ENCODE results near the gene TRIM3.

TRIM3 gene

DNA sequence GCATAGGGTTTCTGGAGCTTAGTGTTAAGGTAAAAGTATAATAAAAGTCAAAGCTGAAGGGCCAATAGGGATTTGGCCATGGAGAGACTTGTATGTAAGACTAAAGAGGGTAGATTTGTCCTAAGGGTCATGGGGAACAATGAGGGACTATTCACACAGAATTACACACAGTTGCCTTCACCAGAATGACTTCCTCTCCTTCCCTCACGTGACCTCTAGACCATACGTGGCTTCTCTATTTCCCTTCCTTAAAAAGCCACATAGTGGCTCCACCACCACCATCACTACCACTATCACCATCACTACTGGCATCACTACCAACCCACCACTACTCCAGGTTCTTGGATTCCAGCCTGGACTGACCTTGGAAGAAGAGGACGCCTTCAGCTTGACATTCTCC, 35.7 kb downstream of the TRIM3 start:
- DNase-seq (ENCODE audit: low read depth): no peak

DNA sequence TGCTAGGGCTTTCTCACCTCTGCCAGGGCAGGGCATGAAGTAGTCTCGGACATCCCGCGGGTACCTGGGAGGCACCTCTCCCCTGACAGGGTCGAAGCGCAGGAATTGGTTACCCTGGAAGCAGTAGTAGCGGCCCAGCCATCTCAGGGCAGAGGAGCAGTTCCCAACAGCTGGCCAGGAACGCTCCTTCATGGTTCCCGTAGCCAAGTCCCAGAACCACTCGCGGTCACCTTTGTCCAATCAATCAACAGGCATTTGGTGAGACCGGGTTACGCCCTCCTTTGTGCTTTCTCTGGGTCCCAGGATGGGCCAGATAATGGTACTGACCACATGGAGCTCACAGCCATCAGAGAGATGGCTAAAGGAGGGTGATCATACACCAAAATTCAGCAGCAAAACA, 36.3 kb downstream of the TRIM3 start:
- DNase-seq (ENCODE audit: low read depth): no peak

DNA sequence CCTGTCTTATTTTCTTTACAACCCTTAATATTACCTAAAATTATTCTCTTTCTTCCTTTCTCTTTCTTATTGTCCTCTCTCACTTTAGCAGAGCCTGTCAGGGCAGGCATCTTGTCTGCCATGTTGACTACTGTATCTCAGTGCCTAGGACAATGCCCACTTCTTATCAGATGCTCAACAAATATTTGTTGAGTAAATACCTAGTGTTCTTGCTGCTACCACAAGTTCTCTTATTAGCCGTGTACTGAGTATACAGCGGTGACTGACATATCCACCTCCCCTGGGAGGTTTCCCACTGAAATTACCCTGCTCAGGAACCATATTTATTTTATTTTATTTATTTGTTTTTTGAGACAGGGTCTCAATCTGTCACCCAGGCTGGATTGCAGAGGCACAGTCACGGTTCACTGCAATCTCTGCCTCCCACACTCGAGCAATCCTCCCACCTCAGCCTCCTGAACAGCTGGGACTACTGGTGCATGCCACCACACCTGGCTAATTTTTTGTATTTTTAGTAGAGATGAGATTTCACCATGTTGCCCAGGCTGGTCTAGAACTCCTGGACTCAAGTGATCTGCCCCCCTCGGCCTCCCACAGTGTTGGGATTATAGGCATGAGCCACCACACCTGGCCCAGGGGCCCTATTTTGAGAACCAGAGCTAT, 39.6 kb downstream of the TRIM3 start:
- no peak for DNase-seq (ENCODE audit: low read depth)

DNA sequence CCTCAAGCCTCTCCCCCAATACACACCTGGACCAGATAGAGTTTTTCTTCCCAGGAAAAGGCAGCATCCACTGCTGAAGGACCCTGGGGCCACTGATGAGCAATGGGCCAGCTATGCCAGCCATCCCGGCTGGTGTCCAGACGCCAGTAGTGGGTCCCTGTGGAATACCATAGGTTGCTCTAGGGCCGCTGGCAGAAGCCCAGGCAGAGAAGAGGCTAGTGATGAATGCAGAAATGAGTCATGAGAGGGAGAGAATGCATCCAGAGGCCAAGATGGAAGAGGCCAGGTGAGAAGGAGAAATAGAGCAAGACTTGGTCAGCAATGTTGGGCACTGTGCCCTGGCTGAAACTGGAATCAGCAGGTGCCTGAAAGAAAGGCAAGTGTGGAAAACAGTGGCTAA, 41.9 kb downstream of the TRIM3 start:
- no peak for DNase-seq (ENCODE audit: low read depth)

DNA sequence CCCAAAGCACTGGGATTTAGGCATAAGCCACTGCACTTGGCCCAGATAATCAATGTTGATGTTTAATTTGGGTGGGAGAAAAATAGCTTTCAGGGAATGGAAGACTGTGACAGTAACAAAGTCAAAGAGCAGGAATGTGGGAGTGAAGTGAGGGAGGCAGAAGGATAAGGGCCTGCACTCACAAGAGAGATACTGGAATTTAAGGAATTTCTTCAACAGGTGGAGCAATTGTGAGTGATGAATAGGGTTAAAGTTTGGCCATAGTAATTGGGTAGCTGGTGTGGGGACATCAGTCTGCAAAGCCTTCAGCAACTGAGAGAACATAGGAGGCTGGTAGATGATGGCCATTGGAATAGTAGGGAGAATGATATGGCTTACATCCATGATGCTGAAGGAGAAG, 46.2 kb downstream of the TRIM3 start:
- DNase-seq (ENCODE audit: low read depth): no peak

DNA sequence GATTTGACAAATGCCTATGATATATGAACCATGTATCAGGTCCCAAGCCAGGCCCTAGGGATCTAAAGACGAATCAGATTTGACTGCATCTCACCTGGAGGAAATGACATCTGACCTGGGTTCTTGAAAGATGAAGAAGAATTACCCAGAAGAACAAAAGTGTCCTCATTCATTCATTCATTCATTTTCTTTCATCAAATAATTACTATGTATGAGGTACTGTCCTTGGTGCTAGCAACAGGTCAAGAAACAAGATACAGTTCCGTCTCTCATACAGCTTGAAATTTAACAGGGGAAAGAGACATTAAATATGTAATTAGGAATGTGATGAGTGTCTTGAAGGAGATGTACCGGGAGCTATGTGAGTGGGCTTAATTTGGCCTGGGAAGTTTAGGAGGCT, 53.1 kb downstream of the TRIM3 start:
- DNase-seq (ENCODE audit: low read depth): no peak

DNA sequence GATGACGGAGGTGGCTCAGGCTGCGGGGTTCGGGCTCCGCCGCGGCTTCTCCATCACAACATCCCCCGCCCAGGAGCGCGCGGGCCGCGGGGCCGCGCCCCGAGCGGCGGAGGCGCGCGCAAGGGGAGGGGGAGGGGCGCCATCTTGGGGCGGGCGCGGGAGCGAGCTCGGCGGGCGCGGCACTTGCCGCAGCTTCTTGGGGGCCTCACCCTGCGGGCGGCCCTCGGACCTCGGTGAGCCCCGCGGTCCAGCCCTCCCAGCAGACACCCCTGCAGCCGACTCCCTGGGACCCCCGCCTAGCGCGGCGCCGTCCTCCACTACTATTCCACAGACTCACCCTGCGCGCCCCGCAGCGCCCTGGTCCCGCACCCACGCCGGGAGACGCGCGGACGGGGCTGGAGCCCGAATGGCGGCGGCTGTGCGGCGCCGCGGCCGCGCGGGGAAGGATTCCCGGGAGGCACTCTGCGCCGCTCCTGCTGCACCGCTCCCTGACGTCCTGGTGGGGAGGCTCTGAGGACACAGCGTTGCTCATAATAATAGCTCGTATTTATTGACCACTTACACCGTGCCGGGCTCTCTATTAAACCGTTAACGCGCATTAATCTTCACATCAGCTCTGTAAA, 54.6 kb downstream of the TRIM3 start, which contains the start of gene APBB1:
Gene APBB1, minus strand, starts transcription at position 86 of the 623 bp plus-strand sequence. CDS start 7,747 bp downstream, outside the sequence.
- DNase-seq (ENCODE audit: low read depth): peak; percentile 57

DNA sequence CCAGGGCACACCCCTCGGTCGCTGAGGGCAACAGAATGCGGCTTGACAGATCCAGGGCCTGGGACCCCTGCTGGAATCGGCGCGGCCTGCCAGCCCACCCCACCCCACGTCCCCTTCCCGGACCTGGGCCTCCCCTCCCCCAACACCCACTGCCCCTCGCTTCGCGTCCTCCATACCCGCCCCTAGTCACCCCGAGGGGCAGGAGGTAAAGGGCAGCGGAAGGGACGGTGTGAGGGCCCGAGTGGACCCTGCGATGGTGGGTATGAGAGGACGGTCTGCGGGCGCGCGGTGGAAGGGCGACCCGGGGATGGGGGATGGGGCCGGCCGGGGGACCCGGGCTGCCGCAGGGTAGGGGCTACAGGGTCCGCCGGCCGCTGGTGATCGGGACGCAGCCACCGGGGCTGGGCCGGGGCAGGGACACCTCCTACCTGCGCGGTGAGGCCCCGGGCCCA, 55.2 kb downstream of the TRIM3 start:
- DNase-seq (ENCODE audit: low read depth): no peak

DNA sequence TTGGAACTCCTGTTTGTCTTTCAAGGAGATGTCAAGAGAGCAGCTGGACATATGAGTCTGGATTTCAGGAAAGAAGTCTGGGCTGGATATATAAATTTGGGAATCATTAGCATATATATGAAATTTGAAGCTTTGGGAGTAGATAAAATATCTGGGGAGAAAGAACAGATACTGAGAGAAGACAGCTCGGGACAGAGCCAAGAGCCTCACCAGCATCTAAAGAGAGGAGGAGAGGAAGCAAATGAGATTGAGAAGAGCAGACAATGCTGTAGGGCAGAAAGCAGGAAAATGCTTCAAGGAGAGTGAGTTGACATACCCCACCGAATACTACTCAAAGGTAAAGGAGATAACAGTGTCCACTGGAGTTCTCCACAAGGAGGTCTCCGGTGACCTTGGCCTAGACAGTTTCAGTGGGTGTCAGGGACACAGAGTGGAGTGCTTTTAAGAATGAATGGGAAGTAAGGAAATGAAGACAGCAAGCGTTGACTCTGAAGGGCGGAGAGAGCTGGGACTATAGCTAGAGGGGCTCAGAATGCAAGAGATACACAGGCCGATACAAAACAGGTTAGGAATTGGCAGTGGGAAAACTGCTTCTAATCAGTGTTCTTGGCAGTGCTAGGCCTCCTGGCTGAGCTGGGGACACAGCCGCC, 55.7 kb downstream of the TRIM3 start:
- no peak for DNase-seq (ENCODE audit: low read depth)

DNA sequence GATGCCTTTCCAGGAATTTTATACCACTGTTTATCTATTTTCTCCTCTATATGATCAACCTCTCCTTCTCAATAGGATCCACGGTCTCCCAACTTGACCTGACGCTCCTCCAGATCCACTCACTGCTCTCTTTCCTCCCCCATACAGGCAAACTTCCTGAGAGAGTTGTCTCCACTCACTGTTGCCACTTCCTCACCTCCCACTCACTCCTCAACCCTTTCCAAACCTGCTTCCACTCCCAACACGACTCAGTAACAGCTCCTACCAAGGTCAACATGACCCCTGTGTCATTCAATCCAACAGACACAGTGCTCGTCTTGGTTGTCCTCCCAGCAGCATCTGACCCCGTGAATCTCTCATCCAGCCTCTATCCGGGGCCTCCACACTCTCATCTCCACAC, 57.9 kb downstream of the TRIM3 start:
- DNase-seq (ENCODE audit: low read depth): no peak

DNA sequence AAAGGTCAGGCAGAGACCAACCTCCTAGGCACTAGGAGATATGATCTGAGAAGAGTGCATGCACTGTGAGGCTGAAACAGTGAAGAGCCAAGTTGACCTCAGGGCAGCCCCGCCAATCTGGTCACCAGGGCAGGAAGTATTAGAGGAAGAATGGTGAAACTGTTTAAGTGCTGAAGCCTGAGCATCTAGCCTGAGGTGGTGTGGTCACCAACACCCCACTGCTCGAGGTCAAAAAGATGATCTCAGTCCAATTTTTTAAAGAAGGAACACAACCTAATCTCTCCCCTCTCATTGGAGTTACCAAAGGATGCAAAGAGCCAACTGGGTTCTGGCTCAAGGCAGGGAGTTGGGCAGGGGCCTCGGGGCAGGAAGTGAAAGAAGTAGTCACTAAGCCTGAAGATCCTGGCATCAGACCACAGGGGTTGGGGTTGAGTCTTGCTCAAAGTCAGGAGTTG, 58.8 kb downstream of the TRIM3 start:
- DNase-seq (ENCODE audit: low read depth): no peak

DNA sequence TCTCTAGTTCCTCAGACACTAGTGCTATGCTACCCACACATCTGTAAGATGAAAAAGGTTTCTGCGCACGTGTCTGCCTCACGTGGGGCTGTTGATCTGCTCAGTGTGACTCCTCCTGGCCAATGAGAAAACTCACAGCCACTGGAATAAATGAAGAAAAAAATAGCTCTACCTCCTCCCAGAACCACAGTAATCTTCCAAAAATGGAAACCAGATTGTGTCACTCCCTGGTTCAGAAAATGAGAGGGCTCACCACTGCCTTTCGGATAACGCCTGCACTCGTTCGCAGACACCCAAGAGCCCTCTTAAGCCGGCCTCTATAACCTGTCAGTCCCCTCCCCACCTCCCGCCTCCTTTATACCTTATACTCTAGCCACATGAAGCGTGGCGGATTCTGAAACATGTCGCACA, 59.9 kb downstream of the TRIM3 start:
- DNase-seq (ENCODE audit: low read depth): peak; percentile 43

DNA sequence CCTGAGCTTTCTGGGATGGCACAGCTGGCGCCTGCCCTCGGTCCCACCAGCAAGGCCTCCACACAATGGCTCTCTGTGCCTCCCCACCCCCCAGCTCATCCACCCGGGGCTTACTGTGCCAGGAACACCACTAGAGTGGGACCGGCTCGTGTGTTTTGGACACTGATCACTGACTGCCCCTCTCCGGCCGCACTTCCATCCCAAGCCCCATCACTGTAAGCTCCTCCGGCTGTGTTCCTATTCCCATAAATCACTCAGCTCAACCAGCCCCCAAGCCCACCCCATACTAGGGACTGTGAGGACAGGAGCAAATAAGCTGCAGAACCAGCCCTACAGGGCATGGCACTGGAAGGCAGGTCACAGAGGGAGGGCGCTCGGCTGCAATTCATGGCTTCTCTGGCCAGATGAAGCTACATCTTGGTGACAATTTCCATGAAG, 62.1 kb downstream of the TRIM3 start:
- DNase-seq (ENCODE audit: low read depth): no peak

DNA sequence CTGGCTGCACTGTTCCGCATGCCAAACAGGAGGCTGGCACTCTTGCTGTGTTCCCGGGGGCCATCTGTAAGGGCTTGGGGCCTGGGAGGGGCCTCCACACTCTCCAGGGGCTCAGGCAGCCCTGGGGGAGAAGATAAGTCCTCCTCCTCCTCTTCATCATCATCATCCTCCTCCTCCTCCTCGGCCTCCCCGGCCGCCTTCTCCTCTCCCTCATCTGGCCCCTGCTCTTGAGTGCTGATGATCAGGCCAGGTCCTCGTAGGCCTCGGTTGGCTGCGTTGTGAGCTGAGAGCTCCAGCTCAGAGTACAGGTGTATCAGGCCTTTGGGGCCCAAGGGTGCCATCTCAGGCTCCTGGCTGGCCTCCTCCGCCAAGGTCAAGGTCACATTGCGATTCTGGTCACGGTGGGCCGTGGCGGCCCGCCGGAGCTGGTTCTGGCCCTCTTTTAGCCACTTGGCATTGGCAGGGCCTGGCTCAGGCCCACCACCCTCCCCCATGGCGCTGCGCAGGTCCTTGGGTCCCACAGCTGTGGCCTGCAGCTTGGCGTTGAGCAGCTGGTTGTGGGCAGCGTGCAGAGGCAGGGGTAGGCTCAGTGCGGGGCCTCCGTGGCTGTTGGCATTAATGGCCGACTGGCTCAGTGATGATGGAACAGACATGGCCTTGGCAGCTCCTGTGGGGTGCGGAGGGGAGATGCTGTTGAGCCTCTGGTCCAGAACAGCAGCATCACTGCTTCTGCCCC, 62.9 kb downstream of the TRIM3 start:
- no peak for DNase-seq (ENCODE audit: low read depth)

DNA sequence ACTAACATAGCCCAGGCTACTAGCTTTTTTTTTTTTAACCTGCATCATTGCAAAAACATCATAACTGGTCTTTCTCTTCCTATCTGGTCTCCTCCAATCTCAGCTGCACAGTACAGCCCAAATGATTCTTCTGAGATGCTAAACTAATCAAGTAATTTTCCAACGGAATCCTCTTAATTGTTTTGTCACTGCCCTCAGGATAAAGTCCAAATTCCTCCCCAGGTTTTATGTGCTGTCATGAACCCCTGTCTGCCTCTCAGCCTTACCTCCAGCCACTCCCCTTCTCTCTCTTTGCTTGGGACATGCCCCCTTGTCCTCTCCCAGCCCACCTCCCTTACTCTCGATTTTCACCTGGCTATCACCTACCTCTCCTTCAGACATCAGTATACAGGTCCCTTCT, 67.4 kb downstream of the TRIM3 start:
- no peak for DNase-seq (ENCODE audit: low read depth)

DNA sequence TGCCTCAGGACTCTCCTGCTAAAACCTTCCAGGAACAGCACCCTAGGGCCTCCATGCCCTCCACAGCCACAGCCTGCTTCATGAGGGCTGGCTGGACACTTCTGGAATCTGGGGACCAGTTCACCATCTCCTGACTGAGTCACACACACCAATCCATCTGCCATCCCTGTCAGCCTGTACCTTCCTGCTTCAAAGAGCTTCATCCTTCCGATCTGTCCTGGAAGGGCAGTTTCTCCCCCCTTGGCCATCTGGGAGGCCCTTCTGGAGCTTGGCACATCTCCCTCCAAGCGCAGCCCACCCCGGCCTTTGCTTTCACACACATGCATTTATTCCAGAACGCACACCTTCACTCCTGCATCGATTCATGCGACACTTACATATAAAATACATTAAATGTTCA, 67.9 kb downstream of the TRIM3 start:
- no peak for DNase-seq (ENCODE audit: low read depth)

DNA sequence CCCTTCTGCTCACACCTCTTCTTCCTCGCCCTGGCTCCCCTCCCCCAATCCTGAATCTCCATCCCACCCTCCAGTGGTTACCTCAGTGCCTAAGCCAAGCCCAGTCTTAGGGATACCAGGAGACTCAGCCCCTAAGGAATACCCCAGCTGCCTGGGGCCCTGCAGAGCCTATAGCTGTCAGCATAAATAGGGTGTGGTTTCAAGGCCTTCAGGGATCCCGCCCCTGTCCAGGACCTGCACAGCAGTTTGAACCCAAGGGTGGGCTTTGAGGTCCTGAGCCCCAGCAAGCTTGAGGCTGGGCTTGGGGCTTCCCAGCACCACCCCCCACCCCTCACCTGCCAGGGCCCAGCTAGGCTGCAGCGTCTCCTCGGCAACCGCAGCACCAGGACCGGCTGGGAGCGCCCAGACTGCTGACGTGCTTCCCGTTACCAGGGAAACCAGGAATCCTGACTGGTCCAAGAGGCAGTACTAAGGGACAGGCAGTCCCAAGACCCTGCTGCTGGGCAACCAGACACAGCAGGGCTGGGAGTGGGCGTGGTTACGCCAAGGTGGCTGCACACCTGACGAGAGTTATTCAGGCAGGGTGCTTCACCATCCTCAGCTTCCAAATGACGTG, 68.6 kb downstream of the TRIM3 start:
- no peak for DNase-seq (ENCODE audit: low read depth)

DNA sequence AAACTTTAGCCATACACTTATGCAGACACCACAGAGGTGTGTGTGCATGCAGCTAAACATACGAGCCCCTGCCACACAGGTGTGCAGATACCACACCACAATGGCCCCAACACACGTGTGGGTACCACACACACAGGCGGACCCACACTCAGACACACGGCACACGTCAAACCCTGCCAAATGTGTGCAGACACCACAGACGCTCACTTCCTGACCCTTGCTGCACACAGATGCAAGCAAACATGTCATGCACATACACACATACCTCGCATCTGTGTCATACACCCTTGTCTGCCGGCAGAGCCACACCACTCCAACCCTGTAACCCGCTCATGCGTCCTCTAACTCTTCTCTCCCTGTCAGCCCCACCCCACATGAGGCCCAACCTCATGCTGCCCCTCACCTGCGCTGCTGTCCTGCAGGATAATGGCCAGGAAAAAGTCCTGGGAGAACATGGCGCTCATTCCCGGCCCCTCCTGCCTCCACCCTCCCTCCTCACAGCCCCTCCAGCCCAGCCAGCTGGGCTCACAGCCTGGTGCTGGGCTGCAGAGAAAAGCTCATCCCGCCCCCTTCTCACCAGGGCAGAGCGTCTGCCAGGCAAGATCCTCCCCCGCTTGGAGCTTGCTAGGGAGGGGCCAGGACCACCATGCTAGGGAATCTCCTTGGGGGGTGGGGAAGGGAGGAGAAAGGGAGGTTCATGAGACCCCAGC, 69.2 kb downstream of the TRIM3 start:
- no peak for DNase-seq (ENCODE audit: low read depth)

DNA sequence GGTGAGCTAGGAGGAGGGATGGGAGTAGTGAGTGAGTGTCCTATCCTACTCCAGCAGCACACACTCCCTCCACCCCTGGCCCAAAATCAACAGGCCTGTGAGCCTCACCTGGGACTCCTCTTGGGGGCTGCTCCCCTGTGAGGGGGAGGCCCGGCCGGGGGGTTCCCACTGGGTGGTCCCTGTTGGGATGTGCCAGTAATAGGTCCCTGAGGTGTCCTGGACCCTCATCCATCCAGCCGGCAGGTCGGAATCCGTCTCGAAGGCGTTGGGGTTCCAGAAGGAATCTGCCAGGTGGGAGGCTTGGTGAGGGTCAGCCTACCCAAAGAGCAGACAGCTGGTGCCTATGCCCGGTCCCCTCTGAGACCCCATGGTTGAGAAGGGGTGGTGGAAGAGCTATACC, 70.2 kb downstream of the TRIM3 start:
- no peak for DNase-seq (ENCODE audit: low read depth)

DNA sequence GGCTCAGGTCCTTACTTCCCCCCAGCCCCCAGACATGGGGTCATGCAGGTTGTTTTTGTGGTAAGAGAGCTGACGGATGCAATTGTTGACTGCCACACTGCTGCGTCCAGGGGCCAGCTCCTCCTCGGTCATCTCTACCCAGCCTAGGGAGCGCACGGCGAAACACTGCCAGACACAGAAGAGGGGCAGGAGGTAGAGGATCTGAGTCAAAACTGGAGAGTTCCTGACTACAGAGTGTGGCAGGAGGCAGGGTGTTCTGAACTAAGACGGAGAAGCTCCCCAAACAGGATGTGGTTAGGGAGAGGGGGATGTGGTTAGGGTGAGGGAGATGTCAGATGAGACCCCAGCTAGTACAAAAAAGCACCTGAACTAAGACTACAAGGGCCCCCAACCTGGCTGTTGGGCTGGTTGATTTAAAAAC, 71.2 kb downstream of the TRIM3 start:
- peak; percentile 48 for DNase-seq (ENCODE audit: low read depth)

DNA sequence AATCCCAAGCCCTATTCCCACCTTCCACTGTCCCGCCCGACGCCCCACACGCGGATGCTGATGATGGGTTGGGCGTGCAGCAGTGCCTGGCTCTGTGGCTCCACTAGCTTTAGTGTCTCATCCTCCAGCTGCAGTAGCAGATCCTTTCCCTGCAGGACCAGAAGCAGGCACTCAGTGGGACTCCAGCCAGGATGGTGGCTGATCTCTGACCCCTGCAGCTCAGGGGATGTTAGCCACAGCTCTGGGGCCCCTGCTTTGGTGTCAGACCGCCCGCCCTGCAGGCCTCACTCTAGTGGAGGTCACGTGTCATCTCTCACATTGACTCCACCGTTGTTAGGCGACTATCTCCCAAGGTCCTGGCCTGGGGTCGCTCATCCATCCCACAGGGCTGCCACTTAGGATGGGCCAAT, 71.7 kb downstream of the TRIM3 start:
- no peak for DNase-seq (ENCODE audit: low read depth)

All from stimulated activated CD8-positive, alpha-beta memory T cell treated with anti-CD3 and anti-CD28 coated beads, Interleukin-4, amount 100 ng/mL, for 24 hours (primary cell).